NCI-H2227 (cell line): ENCODE results near the gene HSPB2.
"Not testable (repeated sequence)": the region's sequence is repeated elsewhere in the genome, so short reads cannot be mapped to it uniquely, and the experiment has no call there.

Experiments
- DNase-seq: peaks from one replicate; lab custom pipeline; 2025; ENCODE audit not compliant: unreplicated experiment; lab: John Stamatoyannopoulos, UW

HSPB2 gene, protein sequence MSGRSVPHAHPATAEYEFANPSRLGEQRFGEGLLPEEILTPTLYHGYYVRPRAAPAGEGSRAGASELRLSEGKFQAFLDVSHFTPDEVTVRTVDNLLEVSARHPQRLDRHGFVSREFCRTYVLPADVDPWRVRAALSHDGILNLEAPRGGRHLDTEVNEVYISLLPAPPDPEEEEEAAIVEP

GRCh38 chr11:111912535-111912934 is at the start of gene HSPB2:
TSS of gene HSPB2 (plus strand) at chr11:111912734. CDS start at chr11:111912830, 96 bp downstream.
- no peak for DNase-seq

DNA sequence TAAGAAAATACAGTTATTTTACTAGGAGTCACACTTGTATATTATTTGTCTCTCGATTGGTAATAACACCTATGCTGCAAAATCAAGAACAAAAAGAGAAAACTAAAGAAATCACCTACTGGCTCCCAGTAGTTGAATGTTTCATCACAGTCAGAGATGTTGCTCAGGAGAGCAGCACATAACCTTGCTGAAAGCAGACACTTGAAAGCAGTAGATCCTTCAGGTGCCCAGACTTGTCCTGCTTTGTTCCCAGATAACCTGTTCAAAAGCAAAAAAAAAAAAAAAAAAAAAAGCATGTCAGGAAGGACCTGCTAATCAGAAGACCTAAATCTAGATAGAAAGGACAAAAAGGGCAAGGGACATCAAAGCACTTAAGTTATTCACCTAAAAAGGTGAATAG is 42.4 kb upstream of the HSPB2 start:
- no peak for DNase-seq

DNA sequence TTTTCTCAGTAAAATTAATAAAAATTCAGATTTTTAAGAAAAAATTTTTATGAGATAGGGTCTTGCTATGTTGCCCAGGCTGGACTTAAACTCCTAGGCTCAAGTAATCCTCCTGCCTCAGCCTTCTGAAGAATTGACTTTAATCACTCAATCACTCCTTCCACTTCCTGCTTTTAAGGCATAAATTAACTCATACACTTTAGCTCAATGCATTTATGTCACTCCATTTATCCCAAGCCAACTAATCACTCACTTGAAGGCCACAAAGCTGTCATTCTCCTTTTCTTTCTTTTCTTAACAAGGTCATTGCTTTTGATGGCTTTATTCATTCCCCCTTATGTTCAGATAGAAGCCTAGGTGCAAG is 42.0 kb upstream of the HSPB2 start:
- no peak for DNase-seq

DNA sequence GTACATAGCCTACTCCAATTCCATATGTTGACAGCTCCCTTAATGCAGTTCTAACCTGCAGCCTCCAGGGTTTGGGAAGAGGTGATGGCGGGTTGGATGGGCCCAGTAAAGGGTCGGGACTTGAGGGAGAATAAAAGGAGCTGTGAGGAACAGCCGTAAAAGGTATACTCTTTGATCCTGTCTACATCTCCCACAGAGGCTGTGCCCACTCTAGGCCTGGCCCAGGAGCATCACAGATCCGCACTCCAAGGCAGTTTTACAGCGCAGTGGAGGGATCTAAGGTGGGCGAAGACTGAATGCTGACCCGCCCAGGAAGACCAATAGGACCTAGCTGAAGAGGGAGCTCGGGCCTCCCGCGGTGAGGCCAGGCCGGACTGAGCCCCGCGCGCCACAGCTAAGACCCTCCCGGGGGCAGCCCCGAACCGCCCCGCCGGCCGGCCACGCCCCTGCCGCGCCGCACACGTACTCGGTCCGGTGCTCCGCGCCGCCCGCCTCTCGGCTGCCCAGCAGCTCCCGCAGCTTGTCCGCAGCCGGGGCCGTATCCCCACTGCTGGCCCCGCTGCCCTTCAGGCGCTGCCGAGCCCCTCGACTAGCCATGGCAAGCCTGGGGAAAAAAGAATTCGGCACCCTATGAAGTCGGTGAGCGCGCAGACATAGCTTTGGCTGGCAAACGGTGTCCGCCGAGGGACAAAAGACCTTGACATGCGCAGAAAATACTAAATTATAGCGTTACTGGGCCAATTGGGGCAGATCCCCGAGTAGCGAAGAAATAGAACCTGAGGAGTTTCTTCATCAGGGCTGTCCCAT is 41.4 kb upstream of the HSPB2 start, which contains the start of gene ALG9:
TSS of gene ALG9 (minus strand) at position 696 of the 807 bp plus-strand sequence. CDS start at position 597, 99 bp downstream.
- peak; percentile 77 for DNase-seq

- DNase-seq = no peak
These were observed 40.8 kb upstream of the HSPB2 start for GRCh38 chr11:111871693-111872161.

GRCh38 chr11:111878385-111878848 is 34.1 kb upstream of the HSPB2 start:
- DNase-seq = no peak

GRCh38 chr11:111878849-111879636 is 33.5 kb upstream of the HSPB2 start, which contains the start of the genes CFAP68 and FDXACB1:
TSS of gene CFAP68 (plus strand) at chr11:111879541. CDS start at chr11:111879561, 20 bp downstream.
TSS of gene FDXACB1 (minus strand) at chr11:111879165. CDS start at chr11:111879132, 33 bp downstream.
- DNase-seq = peak; percentile 96

GRCh38 chr11:111879637-111879960 is 32.9 kb upstream of the HSPB2 start:
- DNase-seq = no peak

GRCh38 chr11:111882202-111882601 is 30.3 kb upstream of the HSPB2 start:
- no peak for DNase-seq

DNA sequence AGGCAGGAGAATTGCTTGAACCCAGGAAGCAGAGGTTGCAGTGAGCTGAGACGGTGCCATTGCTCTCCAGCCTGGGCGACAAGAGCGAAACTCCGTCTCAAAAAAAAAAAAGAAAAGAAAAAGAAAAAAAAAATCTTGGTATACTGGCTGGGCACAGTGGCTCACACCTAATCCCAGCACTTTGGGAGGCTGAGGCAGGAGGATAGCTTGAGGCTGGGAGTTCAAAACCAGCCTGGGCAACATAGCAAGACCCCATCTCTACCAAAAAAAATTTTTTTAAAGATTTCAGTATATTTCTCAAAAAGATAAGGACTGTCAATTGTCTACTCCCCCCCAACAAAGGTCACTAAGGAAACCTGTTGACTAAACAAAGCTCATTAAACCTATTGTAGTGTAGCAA is 27.5 kb upstream of the HSPB2 start:
- DNase-seq = not testable (repeated sequence)

- DNase-seq = no peak
These were observed 26.5 kb upstream of the HSPB2 start for GRCh38 chr11:111886032-111886431.

- no peak for DNase-seq
These were observed 25.7 kb upstream of the HSPB2 start for GRCh38 chr11:111886844-111887243.

- no peak for DNase-seq
These were observed 7.1 kb upstream of the HSPB2 start for GRCh38 chr11:111905411-111905810.

GRCh38 chr11:111906680-111907079 is 5.9 kb upstream of the HSPB2 start:
- no peak for DNase-seq

DNA sequence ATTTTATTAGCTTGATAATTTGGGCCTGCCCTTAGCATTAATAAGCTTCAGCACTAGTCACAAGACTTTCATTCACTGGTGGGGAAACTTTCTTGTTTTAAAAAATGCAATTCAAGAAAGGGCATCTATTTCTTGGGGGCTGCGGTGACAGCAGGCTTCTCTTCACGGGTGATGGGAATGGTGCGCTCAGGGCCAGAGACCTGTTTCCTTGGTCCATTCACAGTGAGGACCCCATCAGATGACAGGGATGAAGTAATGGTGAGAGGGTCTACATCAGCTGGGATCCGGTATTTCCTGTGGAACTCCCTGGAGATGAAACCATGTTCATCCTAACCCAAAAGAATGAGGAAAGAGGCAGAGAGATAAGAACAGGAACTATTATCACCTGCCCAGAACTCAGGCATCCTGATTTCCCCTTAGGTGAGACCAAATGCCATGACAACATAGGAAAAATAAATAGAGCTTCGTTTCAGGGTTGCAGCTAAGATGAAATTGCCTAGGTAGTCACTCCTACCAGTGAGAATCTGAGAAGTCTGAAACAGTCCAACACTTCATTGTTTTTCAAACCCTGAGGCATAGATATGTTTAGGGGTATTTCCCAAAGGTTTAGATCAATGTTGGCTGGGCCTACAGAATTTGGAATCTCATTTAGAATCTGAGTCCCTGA is 3.8 kb upstream of the HSPB2 start:
- DNase-seq = no peak

DNA sequence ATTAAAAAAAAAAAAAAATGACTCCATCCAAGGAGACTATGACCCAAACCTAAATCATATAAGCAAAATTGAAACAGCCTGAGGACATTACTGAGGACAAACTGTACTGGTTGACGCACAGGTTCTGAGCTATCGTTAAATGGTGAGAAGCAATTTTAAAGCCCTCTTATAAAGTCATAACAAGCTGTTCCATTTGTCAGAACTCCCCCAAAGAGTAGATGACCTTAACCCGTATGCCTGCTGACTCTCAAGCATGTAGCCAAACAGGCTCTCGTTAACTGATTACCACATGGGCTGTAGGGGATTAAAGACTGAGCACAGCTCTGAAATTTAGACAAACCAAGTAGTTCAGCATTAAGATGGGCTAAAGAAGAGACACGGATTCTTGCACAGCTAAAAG is 3.2 kb upstream of the HSPB2 start:
- DNase-seq = no peak

DNA sequence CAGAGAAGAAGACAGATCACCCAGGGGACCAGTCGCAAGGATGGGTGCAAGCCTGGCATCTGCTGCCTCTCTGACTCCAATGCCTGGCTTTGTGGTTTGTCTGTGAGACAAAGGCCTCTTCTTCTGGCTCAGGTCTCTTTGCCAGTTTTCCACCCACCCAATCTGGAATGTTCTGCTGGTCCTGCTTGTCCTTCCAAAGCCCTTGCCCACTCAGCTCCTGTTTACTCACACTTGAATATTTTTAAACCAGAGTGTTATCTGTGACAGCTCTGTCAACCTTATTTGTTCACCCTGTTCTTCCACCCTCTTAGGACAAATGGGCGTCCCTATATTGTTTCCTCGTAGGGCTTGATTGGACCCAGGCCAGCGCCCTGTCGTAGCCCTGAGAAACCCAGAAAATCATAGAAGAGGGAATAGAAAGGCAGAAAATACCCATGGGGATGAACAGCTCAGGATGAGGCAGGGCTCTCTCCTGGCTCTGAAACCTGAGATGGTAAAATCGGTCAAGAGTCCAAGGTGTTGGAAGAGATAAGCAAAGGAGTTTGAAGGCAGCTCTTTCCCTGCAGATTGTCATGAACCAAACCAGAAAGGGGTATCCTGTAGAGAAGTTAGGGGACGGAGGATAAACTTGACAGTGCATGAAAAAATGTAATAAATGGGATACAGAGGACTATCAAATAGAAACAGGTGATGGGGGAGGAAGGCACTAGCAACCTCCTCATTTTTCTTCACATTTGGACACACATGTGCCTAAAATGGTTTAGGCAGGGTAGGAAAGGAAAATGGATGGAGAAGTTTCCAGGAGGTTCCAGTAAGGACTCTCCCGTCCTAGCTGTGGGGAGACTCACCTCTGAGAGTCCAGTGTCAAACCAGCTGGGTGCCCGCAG is 1.6 kb upstream of the HSPB2 start:
- no peak for DNase-seq

GRCh38 chr11:111911563-111912401 is 752 bp upstream of the HSPB2 start, which contains the start of gene CRYAB:
TSS of gene CRYAB (minus strand) at chr11:111911770. CDS start at chr11:111911724, 46 bp downstream.
- no peak for DNase-seq
